Activated CD4-positive, alpha-beta T cell treated with anti-CD3 and anti-CD28 coated beads for 24 hours (primary cell): Measurements from ENCODE around the gene CDX1.

Experiments used
- DNase-seq, 2 donors: peaks; one replicate each; pipeline ENCODE4 v3.0.0-alpha.2; 2020; ENCODE audit warnings: low read depth in 2 of 2

CDX1 gene

GRCh38 chr5:150131978-150132694 is 34.4 kb upstream of the CDX1 start:
- no peak for DNase-seq

GRCh38 chr5:150132740-150133139 is 33.8 kb upstream of the CDX1 start:
- DNase-seq = no peak

GRCh38 chr5:150133581-150134197 is 32.9 kb upstream of the CDX1 start:
- DNase-seq = no peak

- DNase-seq = no peak
These were observed 32.4 kb upstream of the CDX1 start for GRCh38 chr5:150134198-150134588.

- DNase-seq = no peak
These were observed 30.8 kb upstream of the CDX1 start for GRCh38 chr5:150135557-150136304.

GRCh38 chr5:150136305-150137167 is 30.0 kb upstream of the CDX1 start:
- DNase-seq = no peak

- no peak for DNase-seq
These were observed 29.2 kb upstream of the CDX1 start for GRCh38 chr5:150137168-150137957.

- no peak for DNase-seq
These were observed 28.6 kb upstream of the CDX1 start for GRCh38 chr5:150137997-150138396.

GRCh38 chr5:150138551-150139265 is 27.9 kb upstream of the CDX1 start:
- DNase-seq = no peak

GRCh38 chr5:150139334-150139733 is 27.2 kb upstream of the CDX1 start:
- no peak for DNase-seq

GRCh38 chr5:150140830-150141229 is 25.7 kb upstream of the CDX1 start:
- DNase-seq = no peak

- no peak for DNase-seq
These were observed 24.9 kb upstream of the CDX1 start for GRCh38 chr5:150141544-150142184.

GRCh38 chr5:150142185-150142958 is 24.2 kb upstream of the CDX1 start:
- no peak for DNase-seq

GRCh38 chr5:150142959-150143349 is 23.6 kb upstream of the CDX1 start:
- DNase-seq = no peak

GRCh38 chr5:150143350-150144245 is 23.0 kb upstream of the CDX1 start:
- DNase-seq = no peak

- DNase-seq = no peak
These were observed 22.3 kb upstream of the CDX1 start for GRCh38 chr5:150144246-150144801.

GRCh38 chr5:150144879-150145278 is 21.7 kb upstream of the CDX1 start:
- DNase-seq = no peak

GRCh38 chr5:150146235-150146634 is 20.3 kb upstream of the CDX1 start:
- no peak for DNase-seq
